Fibroblast of peridontal ligament (primary cell): ENCODE measurements around the gene MAP2K6.

Experiments
- DNase-seq: peaks from one replicate; pipeline ENCODE4 v3.0.0-alpha.2; 2010; ENCODE audit errors: extremely low read depth

MAP2K6 gene

DNA sequence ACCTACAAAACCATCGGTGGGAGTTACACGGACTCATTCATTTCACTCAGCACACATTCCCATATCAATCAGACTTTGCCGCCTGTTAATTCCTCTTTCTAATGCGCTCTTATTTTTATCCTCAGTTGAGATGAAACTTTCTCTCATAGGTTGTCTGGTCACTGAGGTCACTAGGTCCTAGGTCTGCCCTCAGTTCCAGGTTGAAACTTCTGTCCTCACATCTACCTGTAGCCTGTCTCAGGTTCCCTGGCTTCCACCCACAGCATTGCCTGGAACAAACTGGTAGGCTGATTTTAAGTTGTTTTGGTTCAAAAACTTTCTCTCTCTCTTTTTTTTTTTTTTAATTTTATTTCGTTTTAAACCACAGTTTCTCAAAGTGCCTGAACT lies 119.7 kb downstream of the MAP2K6 start:
- no peak for DNase-seq

DNA sequence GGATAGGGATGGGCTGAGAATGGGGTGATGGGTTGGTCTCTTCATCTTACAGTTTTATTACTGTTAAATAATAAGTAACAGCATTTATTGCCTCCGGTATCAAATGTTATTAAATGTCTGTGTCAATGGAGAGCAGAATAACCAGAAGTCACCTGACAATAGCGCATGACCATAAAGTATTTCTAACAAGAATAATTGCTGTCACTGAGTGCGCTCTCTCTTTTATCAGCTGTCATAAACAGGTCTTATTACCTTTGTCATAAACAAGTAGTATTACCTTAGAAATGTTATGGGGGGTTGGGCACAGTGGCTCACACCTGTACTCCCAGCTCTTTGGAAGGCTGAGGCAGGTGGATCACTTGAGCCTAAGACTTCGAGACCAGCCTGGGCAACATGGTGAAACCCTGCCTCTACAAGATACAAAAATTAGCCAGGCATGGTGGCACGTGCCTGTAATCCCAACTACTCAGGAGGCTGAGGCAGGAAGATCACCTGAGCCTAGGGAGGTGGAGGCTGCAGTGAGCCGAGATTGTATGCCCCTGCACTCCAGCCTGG lies 120.6 kb downstream of the MAP2K6 start:
- no peak for DNase-seq

DNA sequence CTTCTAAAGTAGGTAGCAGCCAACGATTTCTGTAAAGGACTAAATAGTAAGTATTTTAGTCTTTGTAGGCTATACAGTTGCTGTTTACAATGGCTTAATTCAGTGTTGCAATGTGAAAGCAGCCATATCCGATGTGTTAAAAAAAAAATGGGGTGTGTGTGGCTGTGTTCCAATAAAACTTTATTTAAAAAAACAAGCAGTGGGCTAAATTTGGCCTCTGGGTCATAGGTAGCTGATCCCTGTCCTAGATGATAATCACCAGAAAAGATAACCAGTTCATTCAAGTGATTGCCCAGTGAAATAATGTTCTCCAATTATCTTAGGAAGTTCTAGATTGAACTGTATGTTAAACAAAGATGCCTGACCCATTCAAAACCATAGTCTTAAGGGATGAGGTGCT lies 124.3 kb downstream of the MAP2K6 start:
- DNase-seq: no peak

DNA sequence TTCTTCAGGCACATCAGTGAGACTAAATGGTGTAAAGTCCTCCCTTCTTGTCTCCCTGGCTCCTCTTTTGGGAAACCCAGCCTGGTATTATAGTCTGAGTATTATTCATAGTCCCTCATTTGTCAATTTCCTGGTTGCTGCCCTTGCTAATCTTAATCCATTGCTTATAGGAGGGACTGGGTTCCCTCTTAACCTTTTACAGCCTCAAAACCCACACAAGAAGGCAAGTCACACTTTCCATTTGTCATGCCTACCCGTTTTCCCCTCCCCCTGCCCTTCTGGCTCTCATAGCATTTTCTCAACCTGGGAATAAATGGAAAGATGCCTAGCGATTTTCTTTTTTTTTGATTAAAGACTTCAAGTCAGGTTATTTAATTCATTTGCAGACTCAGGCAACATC lies 124.8 kb downstream of the MAP2K6 start:
- no peak for DNase-seq

DNA sequence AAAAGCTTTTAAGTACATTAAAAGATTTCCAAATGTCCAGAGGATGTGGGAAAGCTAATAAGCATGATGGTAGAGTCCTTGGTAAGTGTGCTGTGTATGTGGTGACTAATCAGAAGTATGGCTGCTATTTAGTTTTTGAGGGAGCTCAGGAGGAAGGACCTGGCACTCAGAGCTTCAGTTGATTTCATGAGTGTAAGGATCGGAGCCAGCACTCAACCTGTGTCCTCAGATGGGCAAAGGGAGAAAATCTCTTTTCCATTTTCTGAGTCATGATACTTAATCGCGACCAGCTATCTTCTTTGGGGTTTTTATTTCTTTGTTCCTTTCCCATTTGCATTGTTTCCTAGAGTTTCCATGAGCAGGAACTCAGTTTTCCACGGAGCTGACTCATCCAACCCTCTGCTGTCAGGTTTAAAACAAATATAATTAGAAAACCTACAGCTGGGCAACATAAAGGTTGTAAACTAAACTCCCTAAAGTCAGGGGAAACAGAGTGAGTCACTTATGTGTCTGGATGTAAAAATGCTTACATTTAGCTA lies 125.4 kb downstream of the MAP2K6 start:
- DNase-seq: peak; percentile 56

DNA sequence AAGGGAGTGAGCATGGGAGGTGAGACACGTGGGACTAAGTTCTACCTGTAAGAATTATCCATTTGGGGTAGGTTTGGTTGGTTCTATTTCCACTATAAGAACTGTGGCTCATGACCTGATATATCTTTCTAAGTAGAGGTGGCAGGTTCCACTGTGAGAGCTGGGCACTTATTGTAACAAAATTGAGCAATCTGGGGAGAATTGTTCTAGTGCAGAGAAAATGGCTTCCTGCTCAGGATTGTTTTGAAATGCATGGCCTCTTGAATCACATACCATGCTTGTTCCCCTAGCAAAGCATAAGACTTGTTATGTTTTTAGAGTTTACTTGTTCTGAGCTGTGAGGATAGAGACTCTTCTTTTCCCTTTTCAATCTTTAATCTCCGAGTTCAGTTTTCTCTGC lies 125.9 kb downstream of the MAP2K6 start:
- DNase-seq: no peak

DNA sequence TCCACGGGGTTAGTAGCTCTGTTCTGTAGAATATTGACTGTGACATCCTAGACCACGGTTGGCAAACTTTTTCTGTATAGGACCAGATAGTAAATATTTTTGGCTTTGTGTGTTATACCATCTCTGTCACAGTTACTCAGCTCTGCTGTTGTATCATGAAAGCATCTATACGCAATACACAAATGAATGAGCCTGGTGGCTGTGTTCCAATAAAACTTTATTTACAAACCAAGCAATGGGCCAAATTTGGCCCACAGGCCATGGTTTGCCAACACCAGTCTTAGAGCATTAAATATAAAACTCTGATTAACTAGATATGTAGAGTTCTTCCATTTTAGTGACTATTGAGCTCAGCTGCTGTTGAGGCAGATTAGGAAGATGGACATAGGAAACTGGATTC lies 132.7 kb downstream of the MAP2K6 start:
- DNase-seq: no peak

DNA sequence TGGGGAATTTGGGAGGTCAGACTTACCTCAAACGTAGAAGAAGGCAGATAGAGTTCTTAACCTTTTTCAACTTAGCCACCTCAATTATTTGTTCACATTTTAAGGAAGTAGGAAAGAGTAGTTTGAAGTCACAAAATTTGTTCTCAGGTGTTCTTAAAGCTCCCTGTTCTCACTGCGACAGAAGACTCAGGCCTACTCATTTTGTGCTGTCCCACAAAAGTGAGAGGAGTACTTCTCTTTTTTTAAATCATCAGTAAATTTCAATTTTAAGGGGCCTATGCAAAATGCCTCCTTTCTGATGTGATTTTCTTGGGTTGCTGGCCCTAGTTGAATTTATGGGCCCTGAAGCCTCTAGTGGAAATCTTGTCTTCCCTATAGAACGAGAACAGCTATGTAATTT lies 133.4 kb downstream of the MAP2K6 start:
- DNase-seq: no peak

DNA sequence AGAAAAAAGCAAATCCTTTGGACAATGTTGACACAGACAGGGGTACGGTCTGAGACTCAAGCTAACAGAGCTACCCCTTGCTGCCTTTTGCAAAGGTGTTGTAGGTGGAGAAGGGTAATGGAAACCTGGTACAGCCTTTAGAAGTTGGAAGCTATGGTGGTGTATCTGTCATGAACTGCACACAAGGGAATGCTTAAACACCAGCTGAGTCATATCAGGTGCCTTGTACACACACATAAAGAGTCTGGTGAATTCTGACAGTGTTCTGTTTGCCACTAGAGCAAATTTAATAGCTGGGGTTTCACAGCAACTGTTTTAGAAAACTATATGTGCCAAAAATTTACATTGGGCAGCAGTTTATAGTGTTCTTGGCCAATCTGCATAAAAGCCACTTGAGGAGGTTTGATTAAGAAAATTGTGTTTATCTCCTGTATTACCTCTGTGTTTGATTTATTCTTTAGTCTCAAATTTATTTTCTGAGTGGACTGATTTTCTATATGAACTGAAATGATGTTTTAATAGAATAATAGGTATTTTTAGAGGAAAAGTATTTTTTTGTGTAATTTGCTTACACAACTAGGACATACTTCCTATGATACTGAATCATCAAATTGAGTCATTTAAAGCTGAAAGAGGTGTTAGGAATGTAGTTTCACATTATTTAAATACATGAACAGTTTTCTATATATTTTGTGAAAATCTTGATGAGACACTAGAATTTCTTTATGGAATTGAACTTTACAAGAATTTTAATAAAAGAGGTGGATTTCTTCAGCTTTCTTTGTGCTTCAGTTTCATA lies 136.9 kb downstream of the MAP2K6 start:
- no peak for DNase-seq

DNA sequence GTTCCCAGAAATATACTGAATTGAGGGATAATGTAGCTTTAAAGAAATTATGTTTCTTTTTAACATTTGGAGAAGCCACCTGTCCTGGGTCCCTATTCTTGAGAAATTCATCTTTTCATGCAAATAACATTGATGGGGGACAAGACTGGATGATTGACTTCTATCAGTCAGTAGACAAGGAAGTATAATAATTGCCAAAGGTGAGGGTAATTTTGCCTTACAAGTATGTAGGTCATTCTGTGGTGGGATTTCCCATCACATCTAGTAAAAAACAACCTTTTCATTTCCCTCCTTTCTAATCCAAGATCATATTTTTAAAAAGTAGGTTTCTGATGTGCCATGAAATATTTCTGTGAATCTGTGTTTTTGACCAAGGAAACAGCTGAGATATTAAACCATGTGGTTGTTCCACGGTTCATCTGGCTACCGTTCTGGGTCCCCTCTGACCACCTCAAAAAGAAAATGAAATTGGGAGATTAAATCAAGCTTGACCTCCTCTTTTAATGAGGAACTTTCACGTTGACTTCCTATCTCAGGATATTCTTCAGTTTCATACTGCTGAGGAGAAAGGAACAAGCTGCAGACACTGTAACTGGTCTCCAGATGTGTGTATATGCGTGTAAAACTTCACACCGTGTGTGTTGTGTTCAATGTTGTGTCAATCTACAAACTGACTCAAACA lies 138.6 kb downstream of the MAP2K6 start:
- DNase-seq: no peak

DNA sequence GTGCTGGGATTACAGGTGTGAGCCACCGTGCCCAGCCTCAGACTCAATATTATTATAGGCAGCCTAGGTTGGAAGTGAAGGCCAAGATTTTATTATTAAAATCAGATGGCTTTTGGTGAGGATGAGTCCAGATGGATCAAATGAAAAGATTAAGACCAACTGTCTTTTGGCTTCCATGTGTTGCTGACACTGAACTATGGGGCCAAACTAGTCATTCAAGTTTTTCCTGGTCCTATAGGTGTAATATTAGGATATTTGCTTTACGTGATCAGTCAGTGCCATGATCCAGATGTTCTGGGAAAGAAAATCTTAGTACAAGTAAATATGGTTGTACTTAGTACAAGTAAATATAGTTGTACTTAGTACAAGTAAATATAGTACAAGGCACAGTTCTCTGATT lies 140.6 kb downstream of the MAP2K6 start:
- no peak for DNase-seq

DNA sequence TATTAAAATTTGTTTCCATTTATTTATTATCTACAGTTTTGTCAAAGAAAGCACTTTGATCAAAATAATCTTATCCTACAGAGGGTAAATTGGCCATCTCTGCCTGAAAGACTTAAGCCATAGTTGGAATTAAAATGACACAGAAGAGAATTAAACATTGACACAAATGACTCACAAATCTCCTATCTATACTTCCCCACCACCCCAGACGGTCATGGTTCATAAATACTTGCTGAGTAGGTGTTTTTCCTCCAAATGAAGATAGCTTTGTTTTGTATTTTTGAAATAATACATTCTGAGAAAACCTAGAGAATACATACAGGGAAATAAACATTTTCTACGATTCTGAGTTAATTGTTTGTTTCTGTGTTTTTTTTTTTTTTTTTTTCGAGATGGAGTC lies 142.8 kb downstream of the MAP2K6 start:
- no peak for DNase-seq

DNA sequence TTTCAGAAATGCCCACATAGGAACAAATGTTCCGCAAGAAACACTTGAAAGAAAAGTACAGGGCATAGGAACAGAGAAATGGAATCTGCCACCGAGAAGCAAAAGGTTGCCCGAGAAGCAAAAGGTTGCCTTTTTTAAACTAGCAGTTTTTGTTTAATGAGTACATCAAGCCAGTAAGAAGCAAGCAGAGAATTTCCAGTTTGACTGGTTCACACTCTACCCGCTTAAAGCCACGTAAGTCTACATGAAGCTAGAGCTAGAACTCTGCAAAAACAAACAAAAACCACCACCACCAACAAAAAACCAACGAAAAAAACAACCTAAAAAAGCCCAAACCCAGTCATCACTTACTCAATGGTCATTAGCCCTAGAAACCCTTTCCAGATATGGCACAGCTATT lies 144.3 kb downstream of the MAP2K6 start:
- DNase-seq: no peak

DNA sequence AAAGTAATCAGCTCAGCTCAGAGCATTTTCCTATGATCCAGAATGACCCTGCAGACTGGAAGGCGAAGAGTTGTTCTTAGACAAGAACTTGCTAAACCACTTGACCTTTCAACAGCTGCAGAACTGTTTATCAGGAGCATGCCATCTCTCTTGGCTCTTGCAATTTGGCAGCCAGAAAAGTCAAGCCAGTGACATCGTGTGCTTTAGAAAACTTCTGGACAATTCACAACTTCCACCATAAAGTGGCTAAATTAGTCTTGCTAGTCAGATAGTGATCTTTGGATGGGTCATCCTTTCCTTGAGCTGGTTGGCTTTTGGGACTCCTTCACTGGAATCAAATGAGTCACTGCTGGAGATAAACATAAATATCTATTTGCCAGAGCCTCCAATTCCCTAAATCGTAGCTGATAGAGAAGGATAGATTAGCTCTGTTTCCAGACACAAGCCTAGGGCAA lies 146.5 kb downstream of the MAP2K6 start:
- peak; percentile 38 for DNase-seq

DNA sequence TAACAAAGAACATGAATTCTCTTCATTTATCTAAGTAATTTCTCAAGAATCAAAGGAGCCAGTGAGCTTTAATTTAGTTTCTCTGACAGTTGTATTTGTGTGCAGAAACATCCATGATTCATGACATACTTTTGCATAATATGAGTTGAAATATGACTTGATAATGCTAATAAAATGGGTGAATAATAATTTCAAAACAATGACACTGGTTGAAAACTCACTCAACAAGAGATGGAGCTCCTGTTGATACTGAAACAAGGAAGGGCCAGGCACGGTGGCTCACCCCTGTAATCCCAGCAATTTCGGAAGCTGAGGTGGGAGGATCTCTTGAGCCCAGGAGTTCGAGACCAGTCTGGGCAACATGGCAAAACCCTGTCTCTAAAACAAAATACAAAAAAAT lies 147.0 kb downstream of the MAP2K6 start:
- DNase-seq: no peak

DNA sequence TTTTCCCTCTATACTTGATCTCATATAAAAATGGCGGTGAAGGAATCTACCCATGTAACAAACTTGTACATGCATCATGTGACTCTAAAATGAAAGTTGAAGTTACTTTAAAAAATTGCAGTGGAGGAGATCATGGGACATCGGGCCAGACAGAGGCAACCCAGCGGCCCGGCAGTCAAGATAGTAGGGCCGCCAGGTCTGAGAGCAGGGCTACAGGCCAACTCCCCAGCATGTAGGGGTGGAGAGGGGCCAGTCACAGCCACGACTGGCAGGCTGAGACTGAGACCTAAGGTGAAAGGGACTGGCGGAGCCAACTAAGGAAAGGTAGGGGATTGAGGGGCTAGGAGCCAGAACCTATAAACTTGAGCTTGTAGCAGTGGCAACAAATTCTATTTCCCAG lies 150.9 kb downstream of the MAP2K6 start:
- DNase-seq: no peak

DNA sequence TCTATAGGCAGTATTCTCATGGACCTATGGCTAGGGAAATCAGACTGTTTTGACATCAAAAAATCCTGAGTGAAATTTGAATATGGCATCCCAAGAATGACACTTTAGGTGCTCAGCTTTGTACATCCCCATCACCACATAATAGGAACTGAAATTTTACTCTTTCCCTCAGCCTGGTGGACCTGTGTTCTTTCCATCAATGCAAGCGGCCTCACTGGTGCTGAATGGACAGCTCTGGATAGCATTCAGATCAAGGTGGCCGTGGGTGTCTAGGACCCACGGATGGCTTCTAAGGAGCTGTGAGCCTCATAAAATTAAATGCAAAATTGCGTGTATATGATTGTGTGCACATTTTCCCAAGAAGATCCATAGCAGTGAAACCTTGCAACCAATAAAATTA lies 152.6 kb downstream of the MAP2K6 start:
- no peak for DNase-seq

DNA sequence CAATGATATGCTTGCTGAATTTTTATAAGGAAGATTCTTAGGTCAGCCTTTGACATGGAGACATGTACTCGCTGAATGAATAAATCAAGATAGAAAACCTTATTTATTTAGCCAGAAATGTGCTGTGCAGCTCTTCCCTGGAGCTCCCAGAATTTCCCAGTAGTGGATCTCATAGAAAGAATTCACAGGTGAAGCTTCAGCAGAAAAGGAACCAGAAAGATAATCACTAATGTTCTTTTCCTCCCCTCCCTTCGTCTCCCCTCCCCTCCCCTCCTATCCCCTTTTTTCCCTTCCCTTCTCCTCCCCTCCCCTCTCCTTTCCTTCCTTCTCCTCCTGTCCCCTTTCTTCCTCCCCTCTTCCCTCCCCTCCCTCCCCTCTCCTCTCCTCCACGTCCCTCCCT lies 158.2 kb downstream of the MAP2K6 start:
- DNase-seq: no peak

DNA sequence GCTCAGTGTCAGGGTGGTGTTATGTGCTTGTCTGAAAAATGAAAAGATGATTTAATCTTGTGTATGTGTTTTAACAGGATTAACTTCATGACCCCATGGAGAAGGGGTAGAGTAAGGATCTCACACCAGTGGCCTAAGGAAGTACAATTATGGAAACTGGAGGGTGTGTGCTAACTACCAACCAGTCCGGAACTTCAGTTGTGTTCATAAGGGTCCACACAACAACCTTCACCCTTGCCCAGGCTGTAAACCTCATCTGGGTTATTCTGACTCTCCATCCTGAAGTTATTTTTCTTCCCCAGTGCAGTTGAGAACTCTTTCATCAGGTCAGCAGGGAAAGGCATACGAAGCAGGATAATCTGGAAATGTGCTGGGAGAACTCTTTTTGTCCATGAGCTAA lies 158.9 kb downstream of the MAP2K6 start:
- no peak for DNase-seq

DNA sequence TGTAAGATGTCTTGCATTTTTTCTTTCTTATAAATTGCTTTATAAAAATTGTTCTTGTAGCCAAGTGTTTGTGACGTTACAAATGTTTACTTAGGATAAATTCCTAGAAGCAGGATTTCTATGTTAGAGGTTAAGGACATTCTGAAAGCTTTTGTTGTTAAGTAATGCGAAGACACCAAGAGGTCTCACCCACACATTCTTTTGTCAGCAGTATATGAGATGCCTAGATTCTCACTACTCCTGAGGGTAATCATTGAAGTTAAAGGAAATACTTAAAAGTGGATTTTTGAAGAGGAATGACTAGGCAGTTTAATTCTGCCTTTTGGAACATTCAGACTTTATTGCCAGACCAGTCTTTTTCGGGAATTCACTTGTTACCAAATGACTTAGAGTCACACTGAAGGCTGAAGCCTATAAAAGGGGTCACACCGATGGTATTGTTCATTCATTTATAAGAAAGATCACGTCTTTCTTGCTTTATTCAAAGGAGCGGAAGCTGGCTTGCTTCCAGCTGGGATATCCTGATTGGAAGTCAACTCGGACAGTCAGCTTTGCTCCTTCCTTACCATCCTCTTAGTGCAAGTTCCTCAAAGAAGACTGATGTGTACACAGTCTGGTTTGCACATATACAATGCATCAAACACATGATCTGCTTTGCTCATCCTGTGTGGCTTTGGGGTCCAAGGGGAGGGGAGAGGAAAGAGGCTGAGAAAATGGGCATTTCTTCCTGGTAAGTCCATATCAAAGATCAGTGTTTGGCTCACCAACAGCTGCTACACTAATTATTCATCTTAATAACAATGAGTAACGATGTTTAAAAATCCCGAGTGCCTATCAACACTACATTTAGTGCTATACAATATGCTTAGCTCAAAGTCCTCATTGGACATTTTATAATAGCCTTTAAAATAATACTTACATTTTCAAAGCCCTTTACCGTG lies 160.0 kb downstream of the MAP2K6 start:
- DNase-seq: peak; percentile 70

DNA sequence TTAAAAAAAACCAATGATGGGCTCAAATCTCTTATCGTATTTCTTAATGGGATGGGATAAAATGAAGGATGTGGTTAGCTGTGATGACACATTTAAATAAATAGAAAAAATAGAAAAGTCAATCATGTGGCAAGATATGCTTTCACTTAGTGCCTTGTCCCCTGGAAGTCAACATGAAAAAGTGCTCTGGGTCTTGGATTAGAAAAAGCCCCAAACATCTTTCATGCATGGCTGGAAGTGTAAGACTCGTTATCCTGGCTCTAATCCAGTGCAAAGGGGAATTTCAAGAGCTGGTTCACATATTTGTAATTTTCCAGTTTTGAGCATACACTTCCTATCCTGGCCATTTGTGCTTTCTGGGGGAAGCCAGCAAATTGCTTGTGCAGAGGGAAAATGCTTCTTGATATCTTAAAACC lies 160.9 kb downstream of the MAP2K6 start:
- peak; percentile 92 for DNase-seq

DNA sequence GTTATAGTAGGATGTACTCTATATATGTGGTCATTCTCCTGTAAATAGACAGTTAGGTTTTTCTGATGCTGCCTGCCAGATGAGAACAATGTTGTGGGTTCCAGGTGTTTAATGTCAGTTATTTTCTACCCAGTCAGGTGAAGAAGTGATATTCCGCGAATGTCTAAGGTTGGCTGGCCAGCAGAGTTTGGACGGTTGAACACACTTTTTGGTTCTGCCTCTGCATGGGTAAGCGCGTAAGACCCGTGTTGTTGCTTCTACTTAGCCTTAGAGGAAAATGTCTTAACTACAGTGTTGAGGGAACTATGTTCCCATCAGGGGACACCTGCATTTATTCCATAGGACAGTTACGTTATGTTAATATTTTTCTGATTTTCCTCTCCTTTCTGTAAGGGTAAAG lies 162.6 kb downstream of the MAP2K6 start:
- DNase-seq: no peak
